ENCODE measurements around the gene CXorf65. TPM values are rescaled to one million over a fixed set of nuclear protein-coding genes. Genes with fewer than 3 reads are reported as not detected.
A peak's percentile ranks its signal among the peaks of the same experiment; 100 is the strongest.

CXorf65 gene
- total RNA-seq, 1 donor from 2014 or later, result not detected

DNA sequence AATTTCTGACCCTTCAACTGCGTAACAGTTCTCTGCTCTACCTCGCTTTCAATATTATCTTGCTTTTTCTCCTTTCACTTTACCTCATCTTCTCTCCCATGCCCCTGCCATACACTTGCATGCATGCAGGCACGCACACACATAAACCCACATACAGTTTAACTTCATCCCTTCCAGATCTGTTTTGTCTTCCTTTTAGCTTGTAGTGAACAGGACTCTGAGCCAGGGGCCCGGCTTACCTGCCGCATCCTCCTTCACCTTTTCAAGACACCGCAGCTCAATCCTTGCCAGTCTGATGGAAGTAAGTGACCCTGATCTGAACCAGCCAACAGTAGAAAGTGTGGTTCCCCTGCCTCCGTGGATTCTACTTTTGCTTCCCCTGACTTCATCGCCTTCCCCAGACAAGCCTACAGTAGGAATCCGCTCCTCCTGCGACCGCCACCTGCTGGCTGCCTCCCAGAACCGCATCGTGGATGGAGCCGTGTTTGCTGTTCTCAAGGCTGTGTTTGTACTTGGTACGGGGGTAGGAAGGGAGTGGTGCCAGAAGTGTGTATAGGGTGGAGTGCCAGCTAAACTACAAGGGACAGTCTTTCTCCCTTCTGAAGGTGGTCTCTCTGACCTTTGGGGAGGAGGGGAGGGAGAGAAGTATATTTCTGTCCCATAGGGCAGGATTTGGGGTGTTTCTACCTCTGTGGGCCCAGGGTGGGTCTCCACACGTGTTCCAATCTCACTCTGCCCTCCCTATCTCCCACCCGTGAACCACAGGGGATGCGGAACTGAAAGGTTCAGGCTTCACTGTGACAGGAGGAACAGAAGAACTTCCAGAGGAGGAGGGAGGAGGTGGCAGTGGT is 22.6 kb upstream of the CXorf65 start:
- Mint-ChIP-seq H3K4me1 (ENCODE audit: low read depth) (no peaks in the 10 kb centered on the region), H3K4me3 (ENCODE audit: low read depth) (no peak overlapping the region), H3K9me3 (ENCODE audit: low read depth) (peaks cover 12% of the 10 kb centered on the region), H3K27me3 (no peaks in the 10 kb centered on the region), H3K36me3 (ENCODE audit: insufficient read depth) (peaks cover 18% of the 10 kb centered on the region), H3K27ac (peak overlapping the region; percentile 77)
- peak; percentile 75 for TF ChIP-seq CTCF (IDR thresholded peaks at IDR 0.05; ENCODE audit: unreplicated experiment)
- DNase-seq (ENCODE audit: low spot score, unreplicated experiment), result peak; percentile 54

GRCh38 chrX:71128166-71128833 is 21.8 kb upstream of the CXorf65 start:
- peaks cover 15% of the 10 kb centered on the region for H3K9me3 Mint-ChIP-seq (ENCODE audit: low read depth)
- no peak for DNase-seq (ENCODE audit: low spot score, unreplicated experiment)
- no peak for TF ChIP-seq CTCF (IDR thresholded peaks at IDR 0.05; ENCODE audit: unreplicated experiment)
- no peaks in the 10 kb centered on the region for H3K4me1 Mint-ChIP-seq (ENCODE audit: low read depth)
- H3K36me3 Mint-ChIP-seq (ENCODE audit: insufficient read depth), result peaks cover 19% of the 10 kb centered on the region
- no peak overlapping the region for H3K27ac Mint-ChIP-seq
- no peak overlapping the region for H3K4me3 Mint-ChIP-seq (ENCODE audit: low read depth)
- no peaks in the 10 kb centered on the region for H3K27me3 Mint-ChIP-seq

DNA sequence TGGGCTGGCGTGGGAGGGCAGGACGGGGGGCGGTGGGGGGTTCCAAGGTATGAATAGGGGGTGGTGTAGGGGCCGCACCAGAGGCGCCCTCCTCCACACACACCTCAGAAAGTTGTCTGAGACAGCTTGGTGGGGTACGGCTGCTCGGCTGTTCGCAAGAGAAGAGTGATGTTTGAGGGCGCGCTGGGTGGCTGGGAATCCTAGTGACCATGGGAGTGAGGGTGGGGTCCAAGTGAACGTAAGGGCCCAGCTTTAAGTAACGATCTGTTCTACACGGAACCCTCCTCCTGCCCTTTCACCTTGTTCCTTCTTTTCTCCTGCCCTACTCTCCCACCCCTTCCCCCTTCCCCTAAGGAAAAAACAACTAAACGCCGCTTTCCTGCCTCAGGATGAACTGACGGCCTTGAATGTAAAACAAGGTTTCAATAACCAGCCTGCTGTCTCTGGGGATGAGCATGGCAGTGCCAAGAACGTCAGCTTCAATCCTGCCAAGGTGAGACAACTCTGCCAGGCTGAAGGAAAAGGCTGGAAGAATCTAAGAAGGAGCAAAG is 12.5 kb upstream of the CXorf65 start:
- TF ChIP-seq CTCF (IDR thresholded peaks at IDR 0.05; ENCODE audit: unreplicated experiment), result no peak
- Mint-ChIP-seq H3K27ac (peak overlapping the region; percentile 90), H3K36me3 (ENCODE audit: insufficient read depth) (peaks cover 13% of the 10 kb centered on the region), H3K27me3 (no peaks in the 10 kb centered on the region), H3K9me3 (ENCODE audit: low read depth) (peaks cover 18% of the 10 kb centered on the region), H3K4me1 (ENCODE audit: low read depth) (peaks cover 2% of the 10 kb centered on the region), H3K4me3 (ENCODE audit: low read depth) (peak overlapping the region; percentile 77)
- DNase-seq (ENCODE audit: low spot score, unreplicated experiment), result no peak

- H3K9me3 Mint-ChIP-seq (ENCODE audit: low read depth), result peaks cover 16% of the 10 kb centered on the region
- H3K36me3 Mint-ChIP-seq (ENCODE audit: insufficient read depth), result peaks cover 12% of the 10 kb centered on the region
- H3K4me1 Mint-ChIP-seq (ENCODE audit: low read depth), result peaks cover 2% of the 10 kb centered on the region
- TF ChIP-seq CTCF (IDR thresholded peaks at IDR 0.05; ENCODE audit: unreplicated experiment), result no peak
- DNase-seq (ENCODE audit: low spot score, unreplicated experiment), result peak; percentile 77
- H3K27ac Mint-ChIP-seq, result peak within 1 kb of the TSS; percentile 90
- H3K4me3 Mint-ChIP-seq (ENCODE audit: low read depth), result peak within 1 kb of the TSS; percentile 77
- no peaks in the 10 kb centered on the region for H3K27me3 Mint-ChIP-seq
Measured at GRCh38 chrX:71118032-71118984, 11.8 kb upstream of the CXorf65 start, which contains the start of gene MED12. Gene MED12, plus strand, starts transcription at chrX:71118596. Its CDS starts 159 bp downstream, at chrX:71118755.

All from progenitor cell of endocrine pancreas (in vitro differentiated cells).